ENCODE results near the gene DDC.

The DDC gene

GRCh38 chr7:50461695-50462094, 103.5 kb downstream of the DDC start:
- in situ Hi-C loops (cut with MboI; ENCODE audit: low sequenced_read_pairs): loop anchor here (25.0 kb wide), 2 partner anchors 226 to 701 kb away; no protein-coding TSS in a partner anchor

GRCh38 chr7:50459183-50459582, 106.0 kb downstream of the DDC start:
- in situ Hi-C loops (cut with MboI; ENCODE audit: low sequenced_read_pairs): loop anchor here (25.0 kb wide), 2 partner anchors 228 to 703 kb away; no protein-coding TSS in a partner anchor

- in situ Hi-C loops (cut with MboI; ENCODE audit: low sequenced_read_pairs): loop anchor here (25.0 kb wide), 2 partner anchors 229 to 704 kb away; no protein-coding TSS in a partner anchor
These were observed 106.6 kb downstream of the DDC start for GRCh38 chr7:50458651-50459050.

- in situ Hi-C loops (cut with MboI; ENCODE audit: low sequenced_read_pairs): loop anchor here (25.0 kb wide), 2 partner anchors 231 to 706 kb away; no protein-coding TSS in a partner anchor
These were observed 108.7 kb downstream of the DDC start for GRCh38 chr7:50456371-50457123.

GRCh38 chr7:50455658-50456057, 109.5 kb downstream of the DDC start:
- in situ Hi-C loops (cut with MboI; ENCODE audit: low sequenced_read_pairs): loop anchor here (25.0 kb wide), 2 partner anchors 232 to 707 kb away; no protein-coding TSS in a partner anchor

- in situ Hi-C loops (cut with MboI; ENCODE audit: low sequenced_read_pairs): loop anchor here (25.0 kb wide), 2 partner anchors 232 to 707 kb away; no protein-coding TSS in a partner anchor
These were observed 110.2 kb downstream of the DDC start for GRCh38 chr7:50454968-50455367.

- in situ Hi-C loops (cut with MboI; ENCODE audit: low sequenced_read_pairs): loop anchor here (25.0 kb wide), 2 partner anchors 237 to 712 kb away; no protein-coding TSS in a partner anchor
These were observed 114.6 kb downstream of the DDC start for GRCh38 chr7:50450590-50451032.

GRCh38 chr7:50449881-50450589, 115.2 kb downstream of the DDC start, which contains the start of gene FIGNL1:
FIGNL1 (minus strand) TSS chr7:50450350; CDS start chr7:50447287, 3,063 bp downstream.
- in situ Hi-C loops (cut with MboI; ENCODE audit: low sequenced_read_pairs): loop anchor here (25.0 kb wide), 2 partner anchors 237 to 712 kb away; no protein-coding TSS in a partner anchor

GRCh38 chr7:50449501-50449880, 115.7 kb downstream of the DDC start:
- in situ Hi-C loops (cut with MboI; ENCODE audit: low sequenced_read_pairs): no loop called here

GRCh38 chr7:50448823-50449222, 116.4 kb downstream of the DDC start:
- in situ Hi-C loops (cut with MboI; ENCODE audit: low sequenced_read_pairs): no loop called here

GRCh38 chr7:50446542-50446960, 118.7 kb downstream of the DDC start:
- in situ Hi-C loops (cut with MboI; ENCODE audit: low sequenced_read_pairs): no loop called here

GRCh38 chr7:50436133-50436806, 128.9 kb downstream of the DDC start:
- in situ Hi-C loops (cut with MboI; ENCODE audit: low sequenced_read_pairs): no loop called here

GRCh38 chr7:50431722-50432305, 133.4 kb downstream of the DDC start:
- in situ Hi-C loops (cut with MboI; ENCODE audit: low sequenced_read_pairs): no loop called here

GRCh38 chr7:50431316-50431715, 133.9 kb downstream of the DDC start:
- in situ Hi-C loops (cut with MboI; ENCODE audit: low sequenced_read_pairs): no loop called here

GRCh38 chr7:50428911-50429310, 136.3 kb downstream of the DDC start:
- in situ Hi-C loops (cut with MboI; ENCODE audit: low sequenced_read_pairs): no loop called here

GRCh38 chr7:50427518-50427917, 137.7 kb downstream of the DDC start:
- in situ Hi-C loops (cut with MboI; ENCODE audit: low sequenced_read_pairs): no loop called here

GRCh38 chr7:50426280-50427045, 138.7 kb downstream of the DDC start:
- in situ Hi-C loops (cut with MboI; ENCODE audit: low sequenced_read_pairs): no loop called here

GRCh38 chr7:50425318-50425717, 139.9 kb downstream of the DDC start:
- in situ Hi-C loops (cut with MboI; ENCODE audit: low sequenced_read_pairs): no loop called here

GRCh38 chr7:50423860-50424259, 141.3 kb downstream of the DDC start:
- in situ Hi-C loops (cut with MboI; ENCODE audit: low sequenced_read_pairs): no loop called here

- in situ Hi-C loops (cut with MboI; ENCODE audit: low sequenced_read_pairs): no loop called here
These were observed 142.3 kb downstream of the DDC start for GRCh38 chr7:50422858-50423257.

All from HL-60/S4 treated with phorbol 12-myristate 13-acetate at 8.2 ng/mL for 4 days and 3 days (cell line).